OCI-LY7 (cell line): Measurements from ENCODE around the gene KIZ. TPM values are rescaled to one million over a fixed set of nuclear protein-coding genes. Genes with fewer than 3 reads are reported as not detected.

Experiments
- BruUV-seq: library from RNA; stranded (reverse); fragments of 400-500 nt; replicated peaks from 2 replicates; lab custom pipeline; 2021; lab: Mats Ljungman, UMichigan
- CTCF ChIA-PET: fragments of 300-600 bp; sonication (Branson Sonifier 250); formaldehyde crosslinking; loops from one replicate; lab custom pipeline; 2022; ENCODE audit warnings: antibody characterized with exemption; ENCODE audit not compliant: unreplicated experiment; lab: Charles Lee
- POLR2A ChIA-PET: fragments of 300-600 bp; sonication (Branson Sonifier 250); formaldehyde crosslinking; loops from one replicate; lab custom pipeline; 2022; ENCODE audit warnings: antibody characterized with exemption; lab: Charles Lee
- DNase-seq: peaks from one replicate; pipeline ENCODE4 v3.0.0-alpha.2; 2015; ENCODE audit warnings: low spot score
- H2AFZ ChIP-seq: fragments of 200-600 bp; sonication (generic), shearing (Covaris generic); 2 replicates; pipeline ENCODE4 v1.6.1; 2014; ENCODE audit warnings: mild to moderate bottlenecking, antibody characterized with exemption, low read length, moderate library complexity
- H3K27ac ChIP-seq: fragments of 200-600 bp; sonication (generic); 2 replicates; pipeline ENCODE4 v1.5.1; 2014; ENCODE audit warnings: mixed run types, low read depth, mild to moderate bottlenecking, moderate library complexity, low read length, inconsistent platforms; ENCODE audit not compliant: poor library complexity, severe bottlenecking
- H3K36me3 ChIP-seq: fragments of 200-600 bp; sonication (generic); 2 replicates; pipeline ENCODE4 v1.6.1; 2014; ENCODE audit warnings: mild to moderate bottlenecking, antibody characterized with exemption, low read length, moderate library complexity, mixed read lengths; ENCODE audit not compliant: insufficient read depth
- H3K4me1 ChIP-seq: fragments of 200-600 bp; sonication (generic); 2 replicates; pipeline ENCODE4 v1.5.1; 2014; ENCODE audit warnings: mild to moderate bottlenecking, low read length; ENCODE audit not compliant: insufficient read depth, poor library complexity, severe bottlenecking
- H3K4me2 ChIP-seq: fragments of 200-600 bp; sonication (generic); 2 replicates; pipeline ENCODE4 v1.6.1; 2014; ENCODE audit warnings: mild to moderate bottlenecking, low read length
- H3K4me3 ChIP-seq: fragments of 200-600 bp; sonication (generic); 2 replicates; pipeline ENCODE4 v1.5.1; 2014; ENCODE audit warnings: mild to moderate bottlenecking, low read depth, low read length; ENCODE audit not compliant: poor library complexity, severe bottlenecking
- H3K79me2 ChIP-seq: fragments of 200-600 bp; sonication (generic); 2 replicates; pipeline ENCODE4 v1.6.1; 2016; ENCODE audit warnings: low read depth, mild to moderate bottlenecking, low read length, moderate library complexity, mixed read lengths; ENCODE audit not compliant: insufficient read depth
- H3K9me2 ChIP-seq: fragments of 200-600 bp; sonication (generic); 2 replicates; pipeline ENCODE4 v1.6.1; 2016; ENCODE audit warnings: mild to moderate bottlenecking, low read length, mixed read lengths; ENCODE audit not compliant: insufficient read depth
- H3K9me3 ChIP-seq: fragments of 200-600 bp; sonication (generic); 2 replicates; pipeline ENCODE4 v1.6.1; 2014; ENCODE audit warnings: mild to moderate bottlenecking, mixed run types, low read length, mixed read lengths
- H4K20me1 ChIP-seq: fragments of 200-600 bp; sonication (generic); 2 replicates; pipeline ENCODE4 v1.6.1; 2014; ENCODE audit warnings: mild to moderate bottlenecking, antibody characterized with exemption, low read length, moderate library complexity, mixed read lengths; ENCODE audit not compliant: insufficient read depth
- EZH2phosphoT487 ChIP-seq: fragments of 200-600 bp; sonication (generic); IDR thresholded peaks from 2 replicates; pipeline ENCODE4 v1.6.1; 2018; ENCODE audit warnings: low read depth, borderline replicate concordance, mild to moderate bottlenecking, mixed run types, antibody characterized with exemption, low read length, moderate library complexity, mixed read lengths
- intact Hi-C: fragments of 100-400 bp; cut with micrococcal nuclease; formaldehyde crosslinking; loops from one replicate; pipeline ENCODE4 v1.10.0; 2022; ENCODE audit not compliant: unreplicated experiment
- total RNA-seq, 2 experiments: library from RNA; depleted of rRNA in 1 of 2; stranded (reverse); fragments of >200 nt in 1 of 2; shearing (Covaris generic) in 1 of 2; gene quantifications; 2 replicates each; pipeline ENCODE4 v1.2.3, GENCODE V29; 2014 to 2022
- TF ChIP-seq, protein P1 (sequence below): fragments of 200-600 bp; sonication (generic); conservative IDR thresholded peaks from 2 replicates; pipeline ENCODE4 v1.5.1; 2014; ENCODE audit warnings: mild to moderate bottlenecking, antibody characterized with exemption, low read length, moderate library complexity, mixed read lengths

KIZ gene
- total RNA-seq, 2 experiments from 2014 or later, result 16.0 to 23.7 TPM

DNA sequence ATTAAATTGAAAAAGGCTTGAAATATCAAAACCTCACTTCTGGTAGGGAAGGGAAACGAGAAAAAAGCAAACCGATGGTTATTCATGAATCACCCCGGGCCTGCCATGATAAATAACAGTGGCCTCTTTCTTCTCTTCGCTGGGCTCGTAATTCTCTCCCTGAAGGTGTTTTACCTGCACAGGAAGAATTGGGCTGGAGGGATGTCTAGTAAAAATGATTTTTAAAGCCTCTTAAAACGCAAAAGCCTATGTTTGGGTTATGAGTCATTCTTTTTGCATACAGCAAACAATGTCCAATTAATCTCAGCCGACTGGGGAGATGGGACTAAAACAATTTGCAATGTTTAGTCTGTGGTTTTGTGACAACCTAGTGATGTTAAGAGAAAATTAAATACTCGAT, 36.5 kb upstream of the KIZ start:
- peak overlapping the region; percentile 63 for H3K4me2 ChIP-seq

DNA sequence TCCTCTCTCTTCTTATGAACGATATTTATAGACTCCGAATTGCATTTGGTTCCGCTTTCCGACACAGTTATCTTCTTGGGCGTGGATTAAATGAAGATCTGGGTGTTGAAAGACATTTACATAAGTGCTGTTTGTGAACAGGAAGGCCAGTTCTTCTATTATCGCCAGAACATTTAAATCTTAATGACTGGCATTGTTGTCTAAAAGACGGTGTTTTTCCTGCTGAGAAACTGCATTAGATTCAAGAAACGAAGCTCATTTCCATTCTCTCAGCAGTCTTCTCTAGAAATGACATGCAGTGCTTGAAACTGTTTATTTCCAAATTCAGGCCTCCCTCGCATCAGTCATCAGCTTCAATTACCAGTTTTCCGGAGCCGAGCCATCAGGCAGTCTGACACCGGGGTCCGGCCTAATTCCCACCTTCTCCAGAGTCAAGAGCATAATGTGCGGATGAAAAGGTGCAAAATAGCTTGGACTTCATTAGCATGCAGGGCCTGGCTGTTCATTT, 35.7 kb upstream of the KIZ start:
- Histone ChIP-seq H3K4me2 (peak overlapping the region; percentile 63), H3K4me3 (peak overlapping the region; percentile 48)
- CTCF ChIA-PET, result no interaction called here

More for the DNA sequence above, 36.5 kb upstream of the KIZ start:
- Histone ChIP-seq H3K4me3 (peak overlapping the region; percentile 48), H3K36me3 (no peaks in the 10 kb centered on the region), H2AFZ (peak overlapping the region; percentile 87), H3K79me2 (no peaks in the 10 kb centered on the region), H3K27ac (peak overlapping the region; percentile 63), H3K9me2 (no peaks in the 10 kb centered on the region), H3K4me1 (peaks cover 28% of the 10 kb centered on the region), H3K9me3 (no peaks in the 10 kb centered on the region), H4K20me1 (no peaks in the 10 kb centered on the region)
- ChIA-PET CTCF (no interaction called here), POLR2A (interaction anchor here (2.6 kb wide), 1 partner anchor 11 kb away, joined by 17 read pairs; no protein-coding TSS in a partner anchor)
- no peak for DNase-seq
- BruUV-seq, result no TSS peak
- intact Hi-C loops, result no loop called here
- no peak for TF ChIP-seq EZH2phosphoT487
- TF ChIP-seq, protein P1, sequence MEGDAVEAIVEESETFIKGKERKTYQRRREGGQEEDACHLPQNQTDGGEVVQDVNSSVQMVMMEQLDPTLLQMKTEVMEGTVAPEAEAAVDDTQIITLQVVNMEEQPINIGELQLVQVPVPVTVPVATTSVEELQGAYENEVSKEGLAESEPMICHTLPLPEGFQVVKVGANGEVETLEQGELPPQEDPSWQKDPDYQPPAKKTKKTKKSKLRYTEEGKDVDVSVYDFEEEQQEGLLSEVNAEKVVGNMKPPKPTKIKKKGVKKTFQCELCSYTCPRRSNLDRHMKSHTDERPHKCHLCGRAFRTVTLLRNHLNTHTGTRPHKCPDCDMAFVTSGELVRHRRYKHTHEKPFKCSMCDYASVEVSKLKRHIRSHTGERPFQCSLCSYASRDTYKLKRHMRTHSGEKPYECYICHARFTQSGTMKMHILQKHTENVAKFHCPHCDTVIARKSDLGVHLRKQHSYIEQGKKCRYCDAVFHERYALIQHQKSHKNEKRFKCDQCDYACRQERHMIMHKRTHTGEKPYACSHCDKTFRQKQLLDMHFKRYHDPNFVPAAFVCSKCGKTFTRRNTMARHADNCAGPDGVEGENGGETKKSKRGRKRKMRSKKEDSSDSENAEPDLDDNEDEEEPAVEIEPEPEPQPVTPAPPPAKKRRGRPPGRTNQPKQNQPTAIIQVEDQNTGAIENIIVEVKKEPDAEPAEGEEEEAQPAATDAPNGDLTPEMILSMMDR, result no peak

More for the DNA sequence above, 35.7 kb upstream of the KIZ start:
- Histone ChIP-seq H3K79me2 (no peaks in the 10 kb centered on the region), H3K4me1 (peaks cover 28% of the 10 kb centered on the region), H3K9me2 (no peaks in the 10 kb centered on the region), H3K27ac (peak overlapping the region; percentile 63), H3K36me3 (no peaks in the 10 kb centered on the region), H4K20me1 (no peaks in the 10 kb centered on the region), H2AFZ (peak overlapping the region; percentile 87; the same call in 1 of the 2 replicates), H3K9me3 (no peaks in the 10 kb centered on the region)
- BruUV-seq, result no TSS peak
- DNase-seq, result peak; percentile 64
- no peak for TF ChIP-seq EZH2phosphoT487
- TF ChIP-seq, protein P1, result no peak
- intact Hi-C loops, result no loop called here
- POLR2A ChIA-PET, result interaction anchor here (2.6 kb wide), 1 partner anchor 10 kb away, joined by 17 read pairs; no protein-coding TSS in a partner anchor
